ENCODE data around the gene BAZ1B. TPM values are rescaled to one million over a fixed set of nuclear protein-coding genes. Genes with fewer than 3 reads are reported as not detected.
"Not testable (repeated sequence)": the region's sequence is repeated elsewhere in the genome, so short reads cannot be mapped to it uniquely, and the experiment has no call there.

BAZ1B gene
- total RNA-seq, 1 donor from 2014 or later = 85.8 TPM

GRCh38 chr7:73399185-73400050 is 122.7 kb downstream of the BAZ1B start:
- H3K4me2 ChIP-seq; H2AFZ ChIP-seq (replicated peaks); H3K36me3 ChIP-seq; H3K9ac ChIP-seq; H3K27me3 Mint-ChIP-seq (ENCODE audit: insufficient read depth, low read depth); H3F3A ChIP-seq (ENCODE audit: low read depth); H3K4me3 ChIP-seq; H3K9me3 ChIP-seq (ENCODE audit: low read depth); H3K4me3 Mint-ChIP-seq; H3K9me3 Mint-ChIP-seq; H3K79me2 ChIP-seq (ENCODE audit: low read depth); H3K36me3 Mint-ChIP-seq; H3K27ac ChIP-seq; H3K27me3 ChIP-seq; H4K20me1 ChIP-seq (ENCODE audit: low read depth): not testable (repeated sequence)
- Mint-ChIP-seq H3K4me1 (peaks cover 16% of the 10 kb centered on the region), H3K27ac (peak overlapping the region; percentile 66)
- peaks cover 12% of the 10 kb centered on the region for H3K4me1 ChIP-seq
- DNase-seq (ENCODE audit: low spot score) = peak; percentile 23

DNA sequence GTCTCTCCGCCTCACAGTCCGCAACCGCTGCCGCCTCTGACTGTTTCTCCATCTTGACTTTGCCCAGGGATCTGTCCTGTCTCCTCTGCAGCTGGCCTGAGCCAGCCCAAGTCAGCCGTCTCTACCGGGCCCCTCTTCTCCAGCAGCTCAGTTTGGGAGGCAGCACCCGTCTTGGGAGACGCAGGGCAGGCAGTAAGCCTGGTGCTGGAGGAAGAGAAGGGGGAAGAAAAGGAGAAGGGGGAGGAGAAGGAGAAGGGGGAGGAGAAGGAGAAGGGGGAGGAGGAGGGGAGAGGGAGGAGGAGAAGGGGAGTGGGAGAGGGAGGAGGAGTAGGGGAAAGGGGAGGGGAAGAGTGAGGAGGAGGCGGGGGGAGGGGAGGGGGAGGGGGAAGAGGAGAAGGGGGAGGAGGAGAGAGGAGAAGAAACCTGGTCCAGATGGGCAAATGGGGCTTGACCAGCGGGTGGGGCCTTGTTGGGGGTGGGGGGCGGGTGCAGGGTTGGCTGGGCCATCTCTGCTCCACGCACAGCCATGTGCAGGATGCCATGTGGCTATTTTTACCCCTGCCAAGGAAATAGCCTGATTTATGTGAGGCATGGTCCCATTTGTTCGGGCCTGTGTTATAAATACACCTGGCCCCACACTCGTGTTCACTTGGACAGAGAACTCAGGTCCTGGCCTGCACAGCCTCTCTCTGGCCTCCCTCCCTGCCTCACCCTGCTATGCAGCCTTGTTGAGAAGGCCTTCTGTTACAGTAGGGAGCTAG is 124.4 kb downstream of the BAZ1B start:
- H4K20me1 ChIP-seq (ENCODE audit: low read depth) = no peaks in the 10 kb centered on the region
- no peaks in the 10 kb centered on the region for H3K9me3 Mint-ChIP-seq
- no peaks in the 10 kb centered on the region for H3K36me3 Mint-ChIP-seq
- no peaks in the 10 kb centered on the region for H3K79me2 ChIP-seq (ENCODE audit: low read depth)
- H3K27ac ChIP-seq = no peak overlapping the region
- H3K9ac ChIP-seq = no peak overlapping the region
- H3K4me1 ChIP-seq = peaks cover 12% of the 10 kb centered on the region
- H3K27me3 ChIP-seq = no peaks in the 10 kb centered on the region
- TF ChIP-seq EZH2phosphoT487 (IDR thresholded peaks at IDR 0.05) (no peak), EZH2 (IDR thresholded peaks at IDR 0.05) (no peak)
- TF ChIP-seq, protein P1, sequence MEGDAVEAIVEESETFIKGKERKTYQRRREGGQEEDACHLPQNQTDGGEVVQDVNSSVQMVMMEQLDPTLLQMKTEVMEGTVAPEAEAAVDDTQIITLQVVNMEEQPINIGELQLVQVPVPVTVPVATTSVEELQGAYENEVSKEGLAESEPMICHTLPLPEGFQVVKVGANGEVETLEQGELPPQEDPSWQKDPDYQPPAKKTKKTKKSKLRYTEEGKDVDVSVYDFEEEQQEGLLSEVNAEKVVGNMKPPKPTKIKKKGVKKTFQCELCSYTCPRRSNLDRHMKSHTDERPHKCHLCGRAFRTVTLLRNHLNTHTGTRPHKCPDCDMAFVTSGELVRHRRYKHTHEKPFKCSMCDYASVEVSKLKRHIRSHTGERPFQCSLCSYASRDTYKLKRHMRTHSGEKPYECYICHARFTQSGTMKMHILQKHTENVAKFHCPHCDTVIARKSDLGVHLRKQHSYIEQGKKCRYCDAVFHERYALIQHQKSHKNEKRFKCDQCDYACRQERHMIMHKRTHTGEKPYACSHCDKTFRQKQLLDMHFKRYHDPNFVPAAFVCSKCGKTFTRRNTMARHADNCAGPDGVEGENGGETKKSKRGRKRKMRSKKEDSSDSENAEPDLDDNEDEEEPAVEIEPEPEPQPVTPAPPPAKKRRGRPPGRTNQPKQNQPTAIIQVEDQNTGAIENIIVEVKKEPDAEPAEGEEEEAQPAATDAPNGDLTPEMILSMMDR (IDR thresholded peaks at IDR 0.05) = no peak
- H3K4me3 ChIP-seq = peak overlapping the region; percentile 45
- no peaks in the 10 kb centered on the region for H3K36me3 ChIP-seq
- peak overlapping the region; percentile 84 for H3K27ac Mint-ChIP-seq
- peak overlapping the region; percentile 81 for H3K4me2 ChIP-seq
- peaks cover 16% of the 10 kb centered on the region for H3K4me1 Mint-ChIP-seq
- DNase-seq (ENCODE audit: low spot score) = peak; percentile 75
- peak overlapping the region; percentile 85 for H3K4me3 Mint-ChIP-seq
- H3K27me3 Mint-ChIP-seq (ENCODE audit: insufficient read depth, low read depth) = no peaks in the 10 kb centered on the region
- H3F3A ChIP-seq (ENCODE audit: low read depth) = peaks cover 7% of the 10 kb centered on the region
- H2AFZ ChIP-seq (replicated peaks) = peak overlapping the region; percentile 97
- no peaks in the 10 kb centered on the region for H3K9me3 ChIP-seq (ENCODE audit: low read depth)

DNA sequence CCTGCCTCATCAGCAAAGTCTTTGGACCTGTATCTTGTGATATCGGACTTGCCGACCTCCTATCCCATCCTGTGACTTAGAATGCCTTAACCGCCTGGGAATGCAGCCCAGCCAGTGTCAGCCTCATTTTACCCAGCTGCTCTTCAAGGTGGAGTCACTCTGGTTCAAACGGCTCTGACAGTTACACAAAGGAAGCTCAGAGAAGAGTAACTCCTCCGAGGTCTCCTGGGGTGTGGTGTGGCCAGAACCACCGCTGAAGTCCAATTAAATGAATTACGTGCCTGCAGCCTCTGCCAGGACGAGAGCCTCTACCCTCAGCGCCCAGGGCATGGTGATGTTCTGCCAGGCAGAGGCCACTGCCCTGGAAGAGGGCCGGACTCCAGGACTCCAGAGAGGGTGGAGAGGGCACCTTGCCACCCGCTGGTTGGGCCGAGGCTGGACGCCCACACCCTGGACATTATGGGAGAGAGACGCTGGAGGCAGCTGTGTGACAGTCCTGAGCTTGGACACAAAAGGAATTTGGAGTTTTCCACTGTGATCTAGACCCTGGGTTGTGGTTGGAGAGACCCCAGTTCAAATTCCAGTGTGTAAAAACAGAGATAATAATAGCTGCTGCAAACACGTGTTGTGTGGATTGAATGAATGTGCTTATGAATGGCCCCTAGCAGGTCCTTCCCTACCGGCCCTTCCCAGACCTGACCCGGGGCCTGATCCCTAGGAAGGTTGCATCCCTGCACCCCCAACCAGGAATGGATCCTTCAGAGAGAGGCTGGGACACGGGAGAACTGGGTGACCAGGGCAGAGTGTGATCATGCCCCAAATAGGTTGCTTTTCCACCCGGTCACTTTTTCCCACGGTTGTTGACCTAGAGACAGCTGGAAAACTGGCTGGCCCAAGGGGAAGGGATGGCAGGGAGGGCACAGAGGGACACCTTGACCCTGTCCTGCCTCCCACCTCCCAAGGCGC is 126.3 kb downstream of the BAZ1B start:
- Histone ChIP-seq H3K4me3 (no peak overlapping the region), H4K20me1 (ENCODE audit: low read depth) (no peaks in the 10 kb centered on the region), H3F3A (ENCODE audit: low read depth) (peaks cover 7% of the 10 kb centered on the region), H3K36me3 (no peaks in the 10 kb centered on the region), H3K27me3 (no peaks in the 10 kb centered on the region), H3K9ac (no peak overlapping the region), H2AFZ (replicated peaks) (no peak overlapping the region), H3K9me3 (ENCODE audit: low read depth) (no peaks in the 10 kb centered on the region), H3K4me1 (peaks cover 9% of the 10 kb centered on the region), H3K4me2 (no peak overlapping the region), H3K27ac (no peak overlapping the region), H3K79me2 (ENCODE audit: low read depth) (no peaks in the 10 kb centered on the region)
- peaks cover 2% of the 10 kb centered on the region for H3K27me3 Mint-ChIP-seq (ENCODE audit: insufficient read depth, low read depth)
- H3K36me3 Mint-ChIP-seq = no peaks in the 10 kb centered on the region
- TF ChIP-seq EZH2 (IDR thresholded peaks at IDR 0.05) (no peak), EZH2phosphoT487 (IDR thresholded peaks at IDR 0.05) (no peak)
- TF ChIP-seq, protein P1 (IDR thresholded peaks at IDR 0.05) = no peak
- peak overlapping the region; percentile 38 for H3K4me3 Mint-ChIP-seq
- H3K9me3 Mint-ChIP-seq = peaks cover 3% of the 10 kb centered on the region
- peaks cover 12% of the 10 kb centered on the region for H3K4me1 Mint-ChIP-seq
- no peak for DNase-seq (ENCODE audit: low spot score)
- peak overlapping the region; percentile 44 for H3K27ac Mint-ChIP-seq

All from neural progenitor cell (in vitro differentiated cells).